Measurements from ENCODE around the gene AVPI1.
A peak's percentile ranks its signal among the peaks of the same experiment; 100 is the strongest.

Gene AVPI1

DNA sequence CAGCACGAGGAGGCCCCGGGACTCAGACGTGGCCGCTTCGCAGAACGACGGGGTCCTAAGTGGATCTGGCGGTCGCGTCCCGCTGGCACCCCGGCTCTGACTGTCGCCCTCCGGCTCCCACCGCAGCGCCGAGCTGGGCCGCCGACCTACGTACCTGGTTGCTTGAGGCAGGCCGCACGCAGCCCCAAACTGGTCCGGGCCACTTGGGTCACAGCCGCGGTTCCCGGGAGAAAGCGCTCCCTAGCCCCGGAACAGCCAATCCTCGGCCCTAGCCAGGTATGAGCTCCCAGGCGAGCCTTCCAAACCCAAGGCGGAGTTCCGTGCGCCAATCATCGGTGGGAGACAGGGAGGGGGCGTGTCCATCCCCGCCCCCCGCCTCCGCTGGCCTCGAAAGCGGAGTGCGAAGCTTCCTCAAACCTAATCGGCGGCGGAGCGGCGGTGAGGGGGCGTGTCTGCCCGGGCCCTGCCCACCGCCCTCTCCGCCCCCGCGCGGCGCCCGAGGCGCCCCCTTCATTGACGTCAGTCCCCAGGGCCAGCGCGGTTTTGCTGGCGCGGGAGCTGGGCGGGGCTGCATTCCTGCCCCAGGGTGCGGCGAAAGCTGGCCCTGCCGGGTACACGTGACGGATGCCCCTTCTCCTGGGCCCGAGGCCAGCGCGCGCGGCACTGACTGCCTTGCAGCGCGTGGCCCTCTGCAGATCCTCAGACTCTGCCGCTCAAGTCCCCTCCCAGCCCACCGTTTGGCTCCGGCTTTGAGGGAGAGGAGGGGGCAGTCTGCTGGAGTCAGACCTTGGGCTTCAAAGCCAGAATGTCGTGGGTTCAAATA lies at the start of gene AVPI1 (continued):
- TF ChIP-seq ZNF610 (tag by site-specific recombination; IDR thresholded peaks at IDR 0.05; ENCODE audit: borderline replicate concordance) (peak; percentile 88), ZNF302 (tag by site-specific recombination; IDR thresholded peaks at IDR 0.05; ENCODE audit: low read depth) (no peak), ZNF654 (tag by site-specific recombination; IDR thresholded peaks at IDR 0.05; ENCODE audit: low read depth) (no peak), ZBTB20 (tag by site-specific recombination; IDR thresholded peaks at IDR 0.05) (peak; percentile 99), ZNF391 (tag by site-specific recombination; IDR thresholded peaks at IDR 0.05; ENCODE audit: borderline replicate concordance, low read depth) (peak; percentile 25; the same call in 1 of the 2 replicates), GLI4 (tag by site-specific recombination; IDR thresholded peaks at IDR 0.05) (no peak), MZF1 (tag by site-specific recombination; IDR thresholded peaks at IDR 0.05; ENCODE audit: borderline replicate concordance) (peak; percentile 16; the same call in 1 of the 2 replicates), ZSCAN16 (tag by site-specific recombination; IDR thresholded peaks at IDR 0.05) (no peak), SCRT1 (tag by site-specific recombination; IDR thresholded peaks at IDR 0.05; ENCODE audit: borderline replicate concordance) (no peak), ZNF501 (tag by site-specific recombination; IDR thresholded peaks at IDR 0.05) (peak; percentile 87; the same call in 1 of the 2 replicates), ZNF416 (tag by site-specific recombination; IDR thresholded peaks at IDR 0.05) (no peak), ZNF335 (tag by site-specific recombination; conservative IDR thresholded peaks at IDR 0.05) (peak; percentile 94), ZNF623 (tag by site-specific recombination; IDR thresholded peaks at IDR 0.05) (no peak), ZNF548 (tag by site-specific recombination; IDR thresholded peaks at IDR 0.05) (no peak), ZBTB21 (tag by site-specific recombination; IDR thresholded peaks at IDR 0.05) (peak; percentile 73), ZNF530 (tag by site-specific recombination; IDR thresholded peaks at IDR 0.05; ENCODE audit: low read depth) (no peak), ZNF175 (tag by site-specific recombination; IDR thresholded peaks at IDR 0.05) (no peak)
- TF ChIP-seq, protein P1, sequence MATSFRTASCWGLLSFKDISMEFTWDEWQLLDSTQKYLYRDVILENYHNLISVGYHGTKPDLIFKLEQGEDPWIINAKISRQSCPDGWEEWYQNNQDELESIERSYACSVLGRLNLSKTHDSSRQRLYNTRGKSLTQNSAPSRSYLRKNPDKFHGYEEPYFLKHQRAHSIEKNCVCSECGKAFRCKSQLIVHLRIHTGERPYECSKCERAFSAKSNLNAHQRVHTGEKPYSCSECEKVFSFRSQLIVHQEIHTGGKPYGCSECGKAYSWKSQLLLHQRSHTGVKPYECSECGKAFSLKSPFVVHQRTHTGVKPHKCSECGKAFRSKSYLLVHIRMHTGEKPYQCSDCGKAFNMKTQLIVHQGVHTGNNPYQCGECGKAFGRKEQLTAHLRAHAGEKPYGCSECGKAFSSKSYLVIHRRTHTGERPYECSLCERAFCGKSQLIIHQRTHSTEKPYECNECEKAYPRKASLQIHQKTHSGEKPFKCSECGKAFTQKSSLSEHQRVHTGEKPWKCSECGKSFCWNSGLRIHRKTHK (tag by site-specific recombination; IDR thresholded peaks at IDR 0.05): no peak
- TF ChIP-seq, protein P2, sequence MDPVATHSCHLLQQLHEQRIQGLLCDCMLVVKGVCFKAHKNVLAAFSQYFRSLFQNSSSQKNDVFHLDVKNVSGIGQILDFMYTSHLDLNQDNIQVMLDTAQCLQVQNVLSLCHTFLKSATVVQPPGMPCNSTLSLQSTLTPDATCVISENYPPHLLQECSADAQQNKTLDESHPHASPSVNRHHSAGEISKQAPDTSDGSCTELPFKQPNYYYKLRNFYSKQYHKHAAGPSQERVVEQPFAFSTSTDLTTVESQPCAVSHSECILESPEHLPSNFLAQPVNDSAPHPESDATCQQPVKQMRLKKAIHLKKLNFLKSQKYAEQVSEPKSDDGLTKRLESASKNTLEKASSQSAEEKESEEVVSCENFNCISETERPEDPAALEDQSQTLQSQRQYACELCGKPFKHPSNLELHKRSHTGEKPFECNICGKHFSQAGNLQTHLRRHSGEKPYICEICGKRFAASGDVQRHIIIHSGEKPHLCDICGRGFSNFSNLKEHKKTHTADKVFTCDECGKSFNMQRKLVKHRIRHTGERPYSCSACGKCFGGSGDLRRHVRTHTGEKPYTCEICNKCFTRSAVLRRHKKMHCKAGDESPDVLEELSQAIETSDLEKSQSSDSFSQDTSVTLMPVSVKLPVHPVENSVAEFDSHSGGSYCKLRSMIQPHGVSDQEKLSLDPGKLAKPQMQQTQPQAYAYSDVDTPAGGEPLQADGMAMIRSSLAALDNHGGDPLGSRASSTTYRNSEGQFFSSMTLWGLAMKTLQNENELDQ (tag by site-specific recombination; IDR thresholded peaks at IDR 0.05; ENCODE audit: low read depth): no peak
- TF ChIP-seq, protein P3, sequence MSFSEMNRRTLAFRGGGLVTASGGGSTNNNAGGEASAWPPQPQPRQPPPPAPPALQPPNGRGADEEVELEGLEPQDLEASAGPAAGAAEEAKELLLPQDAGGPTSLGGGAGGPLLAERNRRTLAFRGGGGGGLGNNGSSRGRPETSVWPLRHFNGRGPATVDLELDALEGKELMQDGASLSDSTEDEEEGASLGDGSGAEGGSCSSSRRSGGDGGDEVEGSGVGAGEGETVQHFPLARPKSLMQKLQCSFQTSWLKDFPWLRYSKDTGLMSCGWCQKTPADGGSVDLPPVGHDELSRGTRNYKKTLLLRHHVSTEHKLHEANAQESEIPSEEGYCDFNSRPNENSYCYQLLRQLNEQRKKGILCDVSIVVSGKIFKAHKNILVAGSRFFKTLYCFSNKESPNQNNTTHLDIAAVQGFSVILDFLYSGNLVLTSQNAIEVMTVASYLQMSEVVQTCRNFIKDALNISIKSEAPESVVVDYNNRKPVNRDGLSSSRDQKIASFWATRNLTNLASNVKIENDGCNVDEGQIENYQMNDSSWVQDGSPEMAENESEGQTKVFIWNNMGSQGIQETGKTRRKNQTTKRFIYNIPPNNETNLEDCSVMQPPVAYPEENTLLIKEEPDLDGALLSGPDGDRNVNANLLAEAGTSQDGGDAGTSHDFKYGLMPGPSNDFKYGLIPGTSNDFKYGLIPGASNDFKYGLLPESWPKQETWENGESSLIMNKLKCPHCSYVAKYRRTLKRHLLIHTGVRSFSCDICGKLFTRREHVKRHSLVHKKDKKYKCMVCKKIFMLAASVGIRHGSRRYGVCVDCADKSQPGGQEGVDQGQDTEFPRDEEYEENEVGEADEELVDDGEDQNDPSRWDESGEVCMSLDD (tag by site-specific recombination; IDR thresholded peaks at IDR 0.05): peak; percentile 66
- TF ChIP-seq, protein P4, sequence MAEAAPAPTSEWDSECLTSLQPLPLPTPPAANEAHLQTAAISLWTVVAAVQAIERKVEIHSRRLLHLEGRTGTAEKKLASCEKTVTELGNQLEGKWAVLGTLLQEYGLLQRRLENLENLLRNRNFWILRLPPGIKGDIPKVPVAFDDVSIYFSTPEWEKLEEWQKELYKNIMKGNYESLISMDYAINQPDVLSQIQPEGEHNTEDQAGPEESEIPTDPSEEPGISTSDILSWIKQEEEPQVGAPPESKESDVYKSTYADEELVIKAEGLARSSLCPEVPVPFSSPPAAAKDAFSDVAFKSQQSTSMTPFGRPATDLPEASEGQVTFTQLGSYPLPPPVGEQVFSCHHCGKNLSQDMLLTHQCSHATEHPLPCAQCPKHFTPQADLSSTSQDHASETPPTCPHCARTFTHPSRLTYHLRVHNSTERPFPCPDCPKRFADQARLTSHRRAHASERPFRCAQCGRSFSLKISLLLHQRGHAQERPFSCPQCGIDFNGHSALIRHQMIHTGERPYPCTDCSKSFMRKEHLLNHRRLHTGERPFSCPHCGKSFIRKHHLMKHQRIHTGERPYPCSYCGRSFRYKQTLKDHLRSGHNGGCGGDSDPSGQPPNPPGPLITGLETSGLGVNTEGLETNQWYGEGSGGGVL (tag by site-specific recombination; IDR thresholded peaks at IDR 0.05): peak; percentile 80
- TF ChIP-seq, protein P5, sequence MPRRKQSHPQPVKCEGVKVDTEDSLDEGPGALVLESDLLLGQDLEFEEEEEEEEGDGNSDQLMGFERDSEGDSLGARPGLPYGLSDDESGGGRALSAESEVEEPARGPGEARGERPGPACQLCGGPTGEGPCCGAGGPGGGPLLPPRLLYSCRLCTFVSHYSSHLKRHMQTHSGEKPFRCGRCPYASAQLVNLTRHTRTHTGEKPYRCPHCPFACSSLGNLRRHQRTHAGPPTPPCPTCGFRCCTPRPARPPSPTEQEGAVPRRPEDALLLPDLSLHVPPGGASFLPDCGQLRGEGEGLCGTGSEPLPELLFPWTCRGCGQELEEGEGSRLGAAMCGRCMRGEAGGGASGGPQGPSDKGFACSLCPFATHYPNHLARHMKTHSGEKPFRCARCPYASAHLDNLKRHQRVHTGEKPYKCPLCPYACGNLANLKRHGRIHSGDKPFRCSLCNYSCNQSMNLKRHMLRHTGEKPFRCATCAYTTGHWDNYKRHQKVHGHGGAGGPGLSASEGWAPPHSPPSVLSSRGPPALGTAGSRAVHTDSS (tag by site-specific recombination; IDR thresholded peaks at IDR 0.05): peak; percentile 23; the same call in 1 of the 2 replicates
- TF ChIP-seq, protein P6, sequence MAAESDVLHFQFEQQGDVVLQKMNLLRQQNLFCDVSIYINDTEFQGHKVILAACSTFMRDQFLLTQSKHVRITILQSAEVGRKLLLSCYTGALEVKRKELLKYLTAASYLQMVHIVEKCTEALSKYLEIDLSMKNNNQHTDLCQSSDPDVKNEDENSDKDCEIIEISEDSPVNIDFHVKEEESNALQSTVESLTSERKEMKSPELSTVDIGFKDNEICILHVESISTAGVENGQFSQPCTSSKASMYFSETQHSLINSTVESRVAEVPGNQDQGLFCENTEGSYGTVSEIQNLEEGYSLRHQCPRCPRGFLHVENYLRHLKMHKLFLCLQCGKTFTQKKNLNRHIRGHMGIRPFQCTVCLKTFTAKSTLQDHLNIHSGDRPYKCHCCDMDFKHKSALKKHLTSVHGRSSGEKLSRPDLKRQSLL (tag by site-specific recombination; IDR thresholded peaks at IDR 0.05): peak; percentile 80
- TF ChIP-seq, protein P7, sequence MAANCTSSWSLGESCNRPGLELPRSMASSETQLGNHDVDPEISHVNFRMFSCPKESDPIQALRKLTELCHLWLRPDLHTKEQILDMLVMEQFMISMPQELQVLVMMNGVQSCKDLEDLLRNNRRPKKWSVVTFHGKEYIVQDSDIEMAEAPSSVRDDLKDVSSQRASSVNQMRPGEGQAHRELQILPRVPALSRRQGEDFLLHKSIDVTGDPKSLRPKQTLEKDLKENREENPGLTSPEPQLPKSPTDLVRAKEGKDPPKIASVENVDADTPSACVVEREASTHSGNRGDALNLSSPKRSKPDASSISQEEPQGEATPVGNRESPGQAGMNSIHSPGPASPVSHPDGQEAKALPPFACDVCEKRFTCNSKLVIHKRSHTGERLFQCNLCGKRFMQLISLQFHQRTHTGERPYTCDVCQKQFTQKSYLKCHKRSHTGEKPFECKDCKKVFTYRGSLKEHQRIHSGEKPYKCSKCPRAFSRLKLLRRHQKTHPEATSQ (tag by site-specific recombination; IDR thresholded peaks at IDR 0.05): peak; percentile 71
- TF ChIP-seq, protein P8, sequence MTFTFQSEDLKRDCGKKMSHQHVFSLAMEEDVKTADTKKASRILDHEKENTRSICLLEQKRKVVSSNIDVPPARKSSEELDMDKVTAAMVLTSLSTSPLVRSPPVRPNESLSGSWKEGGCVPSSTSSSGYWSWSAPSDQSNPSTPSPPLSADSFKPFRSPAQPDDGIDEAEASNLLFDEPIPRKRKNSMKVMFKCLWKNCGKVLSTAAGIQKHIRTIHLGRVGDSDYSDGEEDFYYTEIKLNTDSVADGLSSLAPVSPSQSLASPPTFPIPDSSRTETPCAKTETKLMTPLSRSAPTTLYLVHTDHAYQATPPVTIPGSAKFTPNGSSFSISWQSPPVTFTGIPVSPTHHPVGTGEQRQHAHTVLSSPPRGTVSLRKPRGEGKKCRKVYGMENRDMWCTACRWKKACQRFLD (tag by site-specific recombination; IDR thresholded peaks at IDR 0.05): no peak

All from HEK293 (cell line).